ENCODE measurements around the gene PTPRT. TPM values are rescaled to one million over a fixed set of nuclear protein-coding genes. Genes with fewer than 3 reads are reported as not detected.

Gene PTPRT
- total and polyA plus RNA-seq, 10 of the 15 experiments (the other 5 are each of a cell fraction or from before 2014, with no cell fraction given) = not detected

DNA sequence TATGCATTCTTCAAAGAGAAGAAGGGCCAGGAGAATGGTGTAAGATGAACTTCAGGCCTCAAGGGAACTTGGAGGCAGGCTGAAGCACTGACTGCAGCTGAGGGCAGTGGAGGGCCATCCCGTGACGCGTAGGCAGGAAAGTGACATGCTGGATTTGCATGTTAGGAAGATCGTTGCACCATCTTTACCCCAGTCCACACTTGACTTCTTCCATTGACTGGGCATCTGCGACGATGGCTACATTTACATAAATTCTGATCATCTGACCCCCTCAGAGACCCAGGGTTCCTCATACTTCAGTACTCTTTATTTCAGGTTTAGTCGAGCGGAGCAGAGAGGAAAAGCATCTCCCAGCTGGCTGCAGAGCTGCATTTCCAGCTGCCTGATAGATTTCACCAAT, 180.2 kb downstream of the PTPRT start:
- in situ Hi-C loops (cut with MboI) = no loop called here

DNA sequence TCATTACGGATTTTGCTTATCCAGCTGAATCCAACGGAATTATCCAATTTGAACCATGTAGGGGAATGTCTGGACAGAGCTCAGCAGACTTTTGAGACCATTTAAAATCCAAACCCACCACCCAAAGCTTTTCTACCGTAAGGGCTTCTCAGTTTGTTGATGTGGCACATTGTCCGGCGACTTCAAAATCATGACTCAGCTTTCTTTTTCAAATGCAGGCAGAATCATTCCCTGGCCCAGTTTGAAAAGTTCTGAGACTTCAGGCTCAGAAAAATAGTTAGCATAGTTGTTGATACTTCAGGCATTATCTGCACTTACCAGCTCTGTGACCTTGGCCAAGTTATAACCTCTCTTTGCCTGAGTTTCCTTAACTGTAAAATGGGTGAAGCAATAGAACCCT, 182.2 kb downstream of the PTPRT start:
- SMC1A ChIA-PET (ENCODE audit: uncharacterized antibody, unreplicated experiment) = interaction anchor here (1.2 kb wide), 1 partner anchor 25 kb away, joined by 4 read pairs; no protein-coding TSS in a partner anchor
- no peaks in the 10 kb centered on the region for H3K27me3 ChIP-seq (replicated peaks in 1 of 2; ENCODE audit: control insufficient read depth in 2 of 2, insufficient read depth in 2 of 2, low read length in 1 of 2)
- no peak overlapping the region for H3K4me2 ChIP-seq (ENCODE audit: control insufficient read depth, insufficient read depth)
- DNase-seq (ENCODE audit: low read depth, low spot score) (no peak), FAIRE-seq (no peak), ATAC-seq (no peak)
- no peaks in the 10 kb centered on the region for H3K36me3 ChIP-seq (ENCODE audit: control insufficient read depth in 2 of 2, insufficient read depth in 2 of 2, low read length in 1 of 2)
- no TSS peak for BruUV-seq (replicated peaks)
- RAD21 ChIA-PET (ENCODE audit: unreplicated experiment) = no interaction called here
- in situ Hi-C loops (cut with MboI) = no loop called here
- H2AFZ ChIP-seq (ENCODE audit: control insufficient read depth, low read depth, low read length) = no peak overlapping the region
- no peaks in the 10 kb centered on the region for H3K79me2 ChIP-seq (ENCODE audit: control insufficient read depth, insufficient read depth, low read length)
- H3K4me1 ChIP-seq (ENCODE audit: control insufficient read depth, insufficient read depth, low read length) = no peaks in the 10 kb centered on the region
- H3K27ac ChIP-seq (ENCODE audit: control insufficient read depth, insufficient read depth) = no peak overlapping the region
- intact Hi-C loops (cut with micrococcal nuclease; ENCODE audit: unreplicated experiment) = no loop called here
- no peak overlapping the region for H3K9ac ChIP-seq (ENCODE audit: control insufficient read depth, insufficient read depth, low read length)
- H3K9me3 ChIP-seq (replicated peaks; ENCODE audit: control insufficient read depth, insufficient read depth, low read length) = no peaks in the 10 kb centered on the region
- no peak overlapping the region for H3K4me3 ChIP-seq
- POLR2A ChIA-PET = no interaction called here
- H4K20me1 ChIP-seq (ENCODE audit: control insufficient read depth, insufficient read depth) = no peaks in the 10 kb centered on the region
- 22% methylated on average over 5 of the region's 5 CpGs for WGBS (ENCODE audit: insufficient coverage, insufficient replicate concordance, low lambda C conversion rate, missing lambda C conversion rate)
- CTCF ChIA-PET = no interaction called here
- TF ChIP-seq NR2C2 (IDR thresholded peaks at IDR 0.05; ENCODE audit: borderline replicate concordance, control insufficient read depth, insufficient read length, low read depth) (no peak), SMAD1 (IDR thresholded peaks at IDR 0.05; ENCODE audit: low read depth, partially characterized antibody) (no peak)

More for the DNA sequence above, 180.2 kb downstream of the PTPRT start:
- no peak for FAIRE-seq
- WGBS (ENCODE audit: insufficient coverage, insufficient replicate concordance, low lambda C conversion rate, missing lambda C conversion rate) = 53% methylated on average over 8 of the region's 8 CpGs
- intact Hi-C loops (cut with micrococcal nuclease; ENCODE audit: unreplicated experiment) = no loop called here
- no peak for TF ChIP-seq SMAD1 (IDR thresholded peaks at IDR 0.05; ENCODE audit: low read depth, partially characterized antibody)
- TF ChIP-seq CBX5 (IDR thresholded peaks at IDR 0.05; ENCODE audit: low read depth) = no peak
- TF ChIP-seq CREB1 (IDR thresholded peaks at IDR 0.05; ENCODE audit: low read depth) = no peak
- TF ChIP-seq YBX1 (IDR thresholded peaks at IDR 0.05) = no peak
- no peak for TF ChIP-seq HCFC1 (IDR thresholded peaks at IDR 0.05; ENCODE audit: low read length)
- no peak for TF ChIP-seq SP1 (IDR thresholded peaks at IDR 0.05; ENCODE audit: low read depth, low read length)
- no peak for TF ChIP-seq SMAD5 (IDR thresholded peaks at IDR 0.05; ENCODE audit: low read depth)
- POLR2A ChIA-PET = no interaction called here
- CTCF ChIA-PET = no interaction called here
- no peaks in the 10 kb centered on the region for H3K36me3 ChIP-seq (ENCODE audit: control insufficient read depth in 2 of 2, insufficient read depth in 2 of 2, low read length in 1 of 2)
- H3K27ac ChIP-seq (ENCODE audit: control insufficient read depth, insufficient read depth) = no peak overlapping the region
- H3K4me2 ChIP-seq (ENCODE audit: control insufficient read depth, insufficient read depth) = no peak overlapping the region
- H3K9ac ChIP-seq (ENCODE audit: control insufficient read depth, insufficient read depth, low read length) = no peak overlapping the region
- SMC1A ChIA-PET (ENCODE audit: uncharacterized antibody, unreplicated experiment) = no interaction called here
- no peaks in the 10 kb centered on the region for H3K27me3 ChIP-seq (replicated peaks in 1 of 2; ENCODE audit: control insufficient read depth in 2 of 2, insufficient read depth in 2 of 2, low read length in 1 of 2)
- ATAC-seq = no peak
- H3K4me3 ChIP-seq = no peak overlapping the region
- H4K20me1 ChIP-seq (ENCODE audit: control insufficient read depth, insufficient read depth) = no peaks in the 10 kb centered on the region
- no TSS peak for BruUV-seq (replicated peaks)
- H3K79me2 ChIP-seq (ENCODE audit: control insufficient read depth, insufficient read depth, low read length) = no peaks in the 10 kb centered on the region
- RAD21 ChIA-PET (ENCODE audit: unreplicated experiment) = no interaction called here
- no peak for DNase-seq (ENCODE audit: low read depth, low spot score)
- H3K9me3 ChIP-seq (replicated peaks; ENCODE audit: control insufficient read depth, insufficient read depth, low read length) = no peaks in the 10 kb centered on the region
- no peak overlapping the region for H2AFZ ChIP-seq (ENCODE audit: control insufficient read depth, low read depth, low read length)
- H3K4me1 ChIP-seq (ENCODE audit: control insufficient read depth, insufficient read depth, low read length) = no peaks in the 10 kb centered on the region
